OCI-LY7 (cell line): ENCODE results near the gene ZNF343.

Source experiments
- CTCF ChIP-seq: fragments of 200-600 bp; sonication (generic); conservative IDR thresholded peaks from 2 replicates; pipeline ENCODE4 v1.5.1; 2014; ENCODE audit warnings: mild to moderate bottlenecking, antibody characterized with exemption, low read length, moderate library complexity, mixed read lengths
- EZH2phosphoT487 ChIP-seq: fragments of 200-600 bp; sonication (generic); IDR thresholded peaks from 2 replicates; pipeline ENCODE4 v1.6.1; 2018; ENCODE audit warnings: low read depth, borderline replicate concordance, mild to moderate bottlenecking, mixed run types, antibody characterized with exemption, low read length, moderate library complexity, mixed read lengths

GRCh38 chr20:2462484-2462883 lies 46.2 kb downstream of the ZNF343 start:
- TF ChIP-seq CTCF (no peak), EZH2phosphoT487 (no peak)
